GM12875 (cell line): Measurements from ENCODE around the gene ATP4A.

Source experiments
- H3K4me3 ChIP-seq: one replicate; pipeline ENCODE4 v1.5.1; 2011; ENCODE audit warnings: low read depth, low read length, control low read depth
- TF ChIP-seq, protein P1 (sequence below): IDR thresholded peaks from 2 replicates; pipeline ENCODE4 v1.5.1; 2011; ENCODE audit warnings: low read depth, mild to moderate bottlenecking, control low read depth, inconsistent platforms, low read length, moderate library complexity, borderline replicate concordance; ENCODE audit not compliant: insufficient read depth

Gene ATP4A

DNA sequence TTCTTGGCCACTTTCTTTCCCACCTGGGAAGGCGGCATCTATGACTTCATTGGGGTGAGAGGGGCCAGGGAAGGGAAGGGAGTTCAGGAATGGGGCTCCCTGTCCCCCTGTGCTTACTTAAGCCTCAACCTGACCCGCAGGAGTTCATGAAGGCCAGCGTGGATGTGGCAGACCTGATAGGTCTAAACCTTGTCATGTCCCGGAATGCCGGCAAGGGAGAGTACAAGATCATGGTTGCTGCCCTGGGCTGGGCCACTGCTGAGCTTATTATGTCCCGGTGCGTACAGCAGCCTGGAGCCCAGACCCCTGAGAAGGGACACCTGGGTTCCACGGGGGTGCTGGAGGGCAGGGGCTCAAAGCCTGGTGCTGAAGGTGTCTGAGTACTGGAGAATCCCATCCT is 16.9 kb downstream of the ATP4A start:
- TF ChIP-seq, protein P1, sequence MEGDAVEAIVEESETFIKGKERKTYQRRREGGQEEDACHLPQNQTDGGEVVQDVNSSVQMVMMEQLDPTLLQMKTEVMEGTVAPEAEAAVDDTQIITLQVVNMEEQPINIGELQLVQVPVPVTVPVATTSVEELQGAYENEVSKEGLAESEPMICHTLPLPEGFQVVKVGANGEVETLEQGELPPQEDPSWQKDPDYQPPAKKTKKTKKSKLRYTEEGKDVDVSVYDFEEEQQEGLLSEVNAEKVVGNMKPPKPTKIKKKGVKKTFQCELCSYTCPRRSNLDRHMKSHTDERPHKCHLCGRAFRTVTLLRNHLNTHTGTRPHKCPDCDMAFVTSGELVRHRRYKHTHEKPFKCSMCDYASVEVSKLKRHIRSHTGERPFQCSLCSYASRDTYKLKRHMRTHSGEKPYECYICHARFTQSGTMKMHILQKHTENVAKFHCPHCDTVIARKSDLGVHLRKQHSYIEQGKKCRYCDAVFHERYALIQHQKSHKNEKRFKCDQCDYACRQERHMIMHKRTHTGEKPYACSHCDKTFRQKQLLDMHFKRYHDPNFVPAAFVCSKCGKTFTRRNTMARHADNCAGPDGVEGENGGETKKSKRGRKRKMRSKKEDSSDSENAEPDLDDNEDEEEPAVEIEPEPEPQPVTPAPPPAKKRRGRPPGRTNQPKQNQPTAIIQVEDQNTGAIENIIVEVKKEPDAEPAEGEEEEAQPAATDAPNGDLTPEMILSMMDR = no peak
- H3K4me3 ChIP-seq = peak overlapping the region; percentile 77

DNA sequence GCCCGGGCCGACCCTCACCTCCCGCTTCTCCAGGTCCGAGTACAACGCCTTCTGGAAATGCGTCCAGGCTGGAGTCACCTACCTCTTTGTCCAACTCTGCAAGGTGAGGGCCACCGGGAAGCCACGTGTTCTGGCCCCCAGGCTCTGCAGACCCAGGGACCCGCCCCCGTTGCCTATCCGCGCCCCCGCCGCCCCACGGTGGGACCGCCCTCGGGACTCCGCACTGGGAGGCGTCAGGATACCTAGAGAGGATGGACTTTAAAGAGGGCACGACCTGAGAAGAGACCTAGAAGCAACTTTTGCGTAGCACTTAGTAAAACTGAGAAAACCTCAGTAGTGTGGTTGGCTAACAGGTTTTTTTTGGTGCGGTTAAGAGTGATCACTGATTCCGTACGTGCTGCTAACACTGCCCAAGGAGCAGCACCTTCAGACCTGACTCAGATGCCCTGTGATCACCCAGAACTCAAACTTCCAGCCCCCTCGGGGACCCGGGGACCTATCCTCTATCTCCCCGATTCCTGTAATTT is 17.5 kb downstream of the ATP4A start:
- peak overlapping the region; percentile 77 for H3K4me3 ChIP-seq
- TF ChIP-seq, protein P1 = no peak

DNA sequence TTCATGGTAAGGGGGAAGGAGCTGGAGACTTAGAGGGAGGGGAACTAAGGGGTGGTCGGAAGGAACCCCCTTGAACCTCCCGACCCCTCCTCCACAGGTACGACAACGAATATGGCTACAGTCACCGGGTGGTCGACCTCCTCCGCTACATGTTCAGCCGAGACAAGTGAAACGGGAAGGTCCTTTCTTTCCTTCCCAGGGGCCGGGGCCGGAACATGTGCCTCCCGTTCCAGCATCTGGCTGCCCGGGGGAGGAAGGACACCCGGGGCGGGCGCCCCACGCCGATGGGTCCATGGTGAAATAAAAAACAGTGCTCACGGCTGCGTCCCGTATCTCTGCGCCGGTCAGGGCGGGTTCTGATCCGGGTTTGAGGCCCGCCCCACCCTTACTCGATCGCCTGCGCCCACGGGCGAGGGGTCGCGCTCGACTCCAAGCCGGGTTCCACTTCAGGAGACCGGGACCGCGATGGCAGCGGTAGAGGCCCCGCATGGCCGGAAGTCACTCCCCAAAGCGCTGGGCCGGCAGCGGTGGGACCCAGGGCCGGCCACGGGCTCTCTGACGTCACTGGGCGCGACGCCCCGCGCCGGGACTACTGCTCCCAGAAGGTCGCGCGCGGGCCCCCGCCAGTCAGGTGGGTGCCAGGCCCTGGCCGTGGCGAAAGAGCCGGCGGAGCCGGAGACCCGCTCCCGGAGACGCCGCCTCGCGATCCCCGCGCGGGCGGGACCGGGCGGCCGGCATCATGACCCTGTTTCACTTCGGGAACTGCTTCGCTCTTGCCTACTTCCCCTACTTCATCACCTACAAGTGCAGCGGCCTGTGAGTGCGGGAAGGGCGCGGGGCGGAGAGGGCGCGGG is 18.2 kb downstream of the ATP4A start, which contains the start of gene TMEM147:
Gene TMEM147 (plus strand): TSS at position 626 of the 854 bp plus-strand sequence. CDS start 114 bp downstream, at position 740.
- H3K4me3 ChIP-seq = peak within 1 kb of the TSS; percentile 77
- TF ChIP-seq, protein P1 = no peak

GRCh38 chr19:35544110-35544802 is 19.2 kb downstream of the ATP4A start:
- peak overlapping the region; percentile 77 for H3K4me3 ChIP-seq
- TF ChIP-seq, protein P1 = no peak

- H3K4me3 ChIP-seq = no peak overlapping the region
- TF ChIP-seq, protein P1 = no peak
Observed at GRCh38 chr19:35543280-35544109, 20.0 kb downstream of the ATP4A start.

GRCh38 chr19:35542209-35542608 is 21.2 kb downstream of the ATP4A start:
- H3K4me3 ChIP-seq = no peak overlapping the region
- TF ChIP-seq, protein P1 = no peak
